Lung (tissue), 12 donors: ENCODE measurements around the gene CLEC14A. TPM values are rescaled to one million over a fixed set of nuclear protein-coding genes. Genes with fewer than 3 reads are reported as not detected.
A peak's percentile ranks its signal among the peaks of the same experiment; 100 is the strongest.

ENCODE experiments used
- ATAC-seq: fragments of 200-7000 bp; cut with Tn5 transposase; one replicate; pipeline ENCODE4 v1.9.1; 2020; ENCODE audit warnings: moderate number of reproducible peaks; ENCODE audit not compliant: insufficient read depth, low FRiP score
- DNase-seq, 3 donors: peaks; one replicate each; pipeline ENCODE4 v3.0.0-alpha.2; 2013 to 2017
- H3K27ac ChIP-seq, 2 donors: one replicate each; pipeline ENCODE4 v1.5.1; 2013; ENCODE audit warnings: mild to moderate bottlenecking in 2 of 2, moderate library complexity in 2 of 2, control low read depth in 1 of 2, inconsistent platforms in 1 of 2, low read depth in 1 of 2, low read length in 1 of 2
- H3K27me3 ChIP-seq, 3 donors: one replicate each; pipeline ENCODE4 v1.5.1; 2013; ENCODE audit warnings: low read length in 2 of 3; ENCODE audit not compliant: control insufficient read depth in 3 of 3, insufficient read depth in 3 of 3
- H3K36me3 ChIP-seq, 4 donors: one replicate each; pipeline ENCODE4 v1.5.1; 2013; ENCODE audit warnings: low read length in 4 of 4, mild to moderate bottlenecking in 1 of 4, moderate library complexity in 1 of 4; ENCODE audit not compliant: control insufficient read depth in 4 of 4, insufficient read depth in 4 of 4
- H3K4me1 ChIP-seq, 5 donors: one replicate each; pipeline ENCODE4 v1.5.1; 2013; ENCODE audit warnings: low read length in 5 of 5, mild to moderate bottlenecking in 2 of 5, moderate library complexity in 1 of 5; ENCODE audit not compliant: control insufficient read depth in 5 of 5, insufficient read depth in 5 of 5
- H3K4me3 ChIP-seq: one replicate; pipeline ENCODE4 v1.5.1; 2013; ENCODE audit warnings: mild to moderate bottlenecking, control low read depth, moderate library complexity
- H3K9ac ChIP-seq, 2 donors: one replicate each; pipeline ENCODE4 v1.5.1; 2013; ENCODE audit warnings: low read length in 2 of 2, control low read depth in 1 of 2; ENCODE audit not compliant: insufficient read depth in 1 of 2
- H3K9me3 ChIP-seq, 4 donors: one replicate each; pipeline ENCODE4 v1.5.1; 2013; ENCODE audit warnings: low read length in 3 of 4, mild to moderate bottlenecking in 1 of 4, moderate library complexity in 1 of 4; ENCODE audit not compliant: control insufficient read depth in 4 of 4, insufficient read depth in 3 of 4
- WGBS, 2 donors: extraction: QIAGEN DNeasy Blood & Tissue Kit; methylation state at CpG; one replicate each; pipeline ENCODE4 v1.1.7; 2013; 5-methylcytosine and 5-hydroxymethylcytosine counted together
- polyA plus RNA-seq, 2 donors: library from polyadenylated mRNA; stranded (reverse); fragments of 200-250 nt; gene quantifications; one replicate each; pipeline ENCODE4 v1.2.1, GENCODE V29; 2013
- total RNA-seq, 2 donors: library from RNA; depleted of rRNA in 1 of 2; stranded (reverse); fragments of >200 nt in 1 of 2; gene quantifications; one replicate each; pipeline ENCODE4 v1.2.1, GENCODE V29; 2014 to 2021
- TF ChIP-seq, protein P1 (sequence below): IDR thresholded peaks from 2 replicates; pipeline ENCODE4 v1.5.1; 2012; ENCODE audit warnings: mild to moderate bottlenecking; ENCODE audit errors: control extremely low read depth, extremely low read depth
- donor health status: control.
- donor health status: control.
- donor health status: Bipolar disorder and iron deficiency.
- donor health status: healthy.
- donor health status: DM: yes; HTN: yes; CAD: no.

Gene CLEC14A
- total and polyA plus RNA-seq, 4 donors: 28.4 to 97.7 (median 83.3) TPM

DNA sequence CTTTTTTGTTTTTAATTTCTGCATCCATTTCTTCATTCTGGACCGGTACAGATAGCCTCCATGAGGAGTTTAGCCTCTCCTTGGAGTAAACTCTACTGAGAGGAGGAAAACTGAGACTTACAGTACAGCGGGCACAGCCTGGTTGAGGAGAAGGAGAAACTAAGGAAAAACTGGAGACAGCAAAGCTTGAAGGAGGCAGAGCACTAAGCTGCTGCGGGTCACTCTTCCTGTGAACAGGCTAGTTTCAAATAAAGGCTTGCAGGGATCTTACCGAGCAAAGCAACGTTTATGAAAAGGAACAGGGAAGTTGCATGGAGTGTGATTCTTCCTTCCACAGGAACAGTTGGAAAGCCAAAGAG is 48.5 kb downstream of the CLEC14A start:
- no peak overlapping the region for H3K4me3 ChIP-seq
- peak in 1 of 3 donors; percentile 20 for DNase-seq
- H3K36me3 ChIP-seq: no peaks in the 10 kb centered on the region
- 33 to 37% methylated on average over 5 of the region's 5 CpGs for WGBS, 2 donors
- no peak overlapping the region for H3K9ac ChIP-seq
- H3K27me3 ChIP-seq: peaks cover 4 to 45% (median 44%) of the 10 kb centered on the region in 3 donors
- H3K9me3 ChIP-seq: peaks cover 0 to 8% (median 2%) of the 10 kb centered on the region in 4 donors
- TF ChIP-seq, protein P1, sequence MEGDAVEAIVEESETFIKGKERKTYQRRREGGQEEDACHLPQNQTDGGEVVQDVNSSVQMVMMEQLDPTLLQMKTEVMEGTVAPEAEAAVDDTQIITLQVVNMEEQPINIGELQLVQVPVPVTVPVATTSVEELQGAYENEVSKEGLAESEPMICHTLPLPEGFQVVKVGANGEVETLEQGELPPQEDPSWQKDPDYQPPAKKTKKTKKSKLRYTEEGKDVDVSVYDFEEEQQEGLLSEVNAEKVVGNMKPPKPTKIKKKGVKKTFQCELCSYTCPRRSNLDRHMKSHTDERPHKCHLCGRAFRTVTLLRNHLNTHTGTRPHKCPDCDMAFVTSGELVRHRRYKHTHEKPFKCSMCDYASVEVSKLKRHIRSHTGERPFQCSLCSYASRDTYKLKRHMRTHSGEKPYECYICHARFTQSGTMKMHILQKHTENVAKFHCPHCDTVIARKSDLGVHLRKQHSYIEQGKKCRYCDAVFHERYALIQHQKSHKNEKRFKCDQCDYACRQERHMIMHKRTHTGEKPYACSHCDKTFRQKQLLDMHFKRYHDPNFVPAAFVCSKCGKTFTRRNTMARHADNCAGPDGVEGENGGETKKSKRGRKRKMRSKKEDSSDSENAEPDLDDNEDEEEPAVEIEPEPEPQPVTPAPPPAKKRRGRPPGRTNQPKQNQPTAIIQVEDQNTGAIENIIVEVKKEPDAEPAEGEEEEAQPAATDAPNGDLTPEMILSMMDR: no peak
- no peak for ATAC-seq
- no peak overlapping the region for H3K27ac ChIP-seq
- peaks cover 0 to 39% (median 14%) of the 10 kb centered on the region in 5 donors for H3K4me1 ChIP-seq

DNA sequence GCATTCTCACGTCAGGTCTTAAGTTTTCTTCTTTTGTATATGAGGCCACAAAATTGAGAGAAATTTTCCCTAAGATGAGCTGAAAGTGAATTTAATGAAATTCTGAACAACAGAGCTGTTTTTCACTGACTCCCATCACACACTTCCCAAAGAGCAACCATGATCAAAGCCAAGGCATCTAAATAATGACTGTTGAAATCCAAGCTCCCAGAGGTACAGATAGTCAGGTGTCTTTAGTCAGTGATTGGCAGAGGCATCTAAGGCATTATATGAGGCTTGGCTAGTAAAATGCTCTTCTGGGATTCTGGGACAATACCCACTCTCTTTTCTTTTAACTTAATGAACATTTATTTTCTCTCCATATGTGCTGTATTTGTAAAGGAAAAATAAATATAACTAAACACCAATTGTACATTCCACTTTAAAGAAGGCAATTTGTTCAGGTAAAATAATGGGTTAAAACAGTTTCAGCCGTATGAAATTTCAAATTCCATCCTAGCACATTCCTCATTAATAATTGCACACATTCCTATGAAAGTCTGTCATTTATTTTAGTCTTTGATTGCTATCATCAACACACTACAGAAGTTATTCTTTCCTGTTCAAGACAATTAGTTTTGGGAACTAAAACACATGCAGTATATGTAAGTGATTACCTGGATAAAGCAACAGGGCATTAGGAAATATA is 49.1 kb downstream of the CLEC14A start:
- no peak overlapping the region for H3K9ac ChIP-seq
- H3K4me3 ChIP-seq: no peak overlapping the region
- no peaks in the 10 kb centered on the region for H3K36me3 ChIP-seq
- H3K9me3 ChIP-seq: peaks cover 0 to 8% (median 2%) of the 10 kb centered on the region in 4 donors
- peaks cover 0 to 39% (median 14%) of the 10 kb centered on the region in 5 donors for H3K4me1 ChIP-seq
- TF ChIP-seq, protein P1: no peak
- no peak overlapping the region for H3K27ac ChIP-seq
- peaks cover 4 to 40% (median 39%) of the 10 kb centered on the region in 3 donors for H3K27me3 ChIP-seq
- no peak for ATAC-seq
- 59 to 62% methylated on average over 2 of the region's 2 CpGs for WGBS, 2 donors
- DNase-seq: no peak

DNA sequence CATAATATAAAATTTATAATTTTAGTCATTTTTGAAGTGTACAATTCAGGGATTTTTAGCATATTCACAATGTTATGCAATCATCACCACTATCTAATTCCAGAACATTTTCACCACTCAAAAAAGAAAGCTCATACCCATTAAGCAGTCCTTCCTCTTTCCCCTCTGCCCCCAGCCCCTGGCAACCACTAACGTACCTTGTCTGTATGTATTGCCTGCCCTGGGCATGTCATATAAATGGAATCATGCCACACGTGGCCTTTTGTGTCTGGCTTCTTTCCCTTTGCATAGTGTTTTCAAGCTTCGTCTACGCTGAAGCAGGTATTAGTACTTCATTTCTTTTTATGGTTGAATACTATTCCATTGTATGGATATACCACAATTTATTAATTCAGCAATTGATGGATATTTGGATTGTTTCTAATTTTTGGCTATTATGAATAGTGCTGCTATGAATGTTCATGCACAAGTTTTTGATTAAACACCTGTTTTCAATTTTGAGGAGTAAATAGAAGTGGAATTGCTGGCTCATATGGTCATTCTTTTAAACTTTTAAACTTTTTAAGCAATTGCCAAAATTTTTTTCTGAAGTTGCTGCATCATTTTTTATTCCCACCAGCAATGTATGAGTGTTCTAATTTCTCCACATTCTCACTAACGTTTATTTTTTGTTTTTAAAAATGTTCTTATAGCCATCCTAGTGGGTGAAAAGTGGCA is 49.8 kb downstream of the CLEC14A start:
- TF ChIP-seq, protein P1: no peak
- no peak for ATAC-seq
- 93 to 94% methylated on average over 5 of the region's 5 CpGs for WGBS, 2 donors
- Histone ChIP-seq H3K27ac (no peak overlapping the region), H3K9me3 (peaks cover 0 to 8% (median 2%) of the 10 kb centered on the region in 4 donors), H3K4me3 (no peak overlapping the region), H3K27me3 (peaks cover 0 to 33% (median 33%) of the 10 kb centered on the region in 3 donors), H3K4me1 (peaks cover 0 to 33% (median 14%) of the 10 kb centered on the region in 5 donors), H3K9ac (no peak overlapping the region), H3K36me3 (no peaks in the 10 kb centered on the region)
- no peak for DNase-seq
